Mesenchymal stem cell (in vitro differentiated cells and primary cell): ENCODE results near the gene ARHGAP15.

Experiments
- DNase-seq: peaks from one replicate; pipeline ENCODE4 v3.0.0-alpha.2; 2013
- H2AFZ ChIP-seq: one replicate; pipeline ENCODE4 v1.6.1; 2013; ENCODE audit warnings: low read depth, mild to moderate bottlenecking, control low read depth, inconsistent platforms, low read length, moderate library complexity
- H2AK5ac ChIP-seq: 2 replicates; pipeline ENCODE4 v1.6.1; 2013; ENCODE audit warnings: low read length, moderate library complexity, mild to moderate bottlenecking, inconsistent platforms; ENCODE audit not compliant: severe bottlenecking
- H2BK120ac ChIP-seq: one replicate; pipeline ENCODE4 v1.6.1; 2013; ENCODE audit warnings: low read depth, mild to moderate bottlenecking, inconsistent platforms, low read length, moderate library complexity
- H2BK12ac ChIP-seq, 2 experiments: one replicate each; pipeline ENCODE4 v1.6.1; 2013; ENCODE audit warnings: inconsistent platforms in 2 of 2, low read length in 2 of 2, mild to moderate bottlenecking in 2 of 2, moderate library complexity in 2 of 2, control low read depth in 1 of 2
- H2BK15ac ChIP-seq: one replicate; pipeline ENCODE4 v1.6.1; 2013; ENCODE audit warnings: mild to moderate bottlenecking, low read depth, inconsistent platforms; ENCODE audit not compliant: poor library complexity, severe bottlenecking
- H2BK5ac ChIP-seq: 2 replicates; pipeline ENCODE4 v1.6.1; 2013; ENCODE audit warnings: low read depth, mild to moderate bottlenecking, low read length, control low read depth, inconsistent platforms; ENCODE audit not compliant: poor library complexity, severe bottlenecking
- H3K14ac ChIP-seq, 2 experiments: one replicate each; pipeline ENCODE4 v1.6.1; 2013; ENCODE audit warnings: inconsistent platforms in 2 of 2, low read length in 2 of 2, control low read depth in 1 of 2, mild to moderate bottlenecking in 1 of 2, moderate library complexity in 1 of 2
- H3K18ac ChIP-seq, 2 experiments: one replicate each; pipeline ENCODE4 v1.6.1; 2013; ENCODE audit warnings: inconsistent platforms in 2 of 2, low read length in 2 of 2, control low read depth in 1 of 2, low read depth in 1 of 2, mild to moderate bottlenecking in 1 of 2
- H3K23ac ChIP-seq, 2 experiments: one replicate each; pipeline ENCODE4 v1.6.1; 2013; ENCODE audit warnings: inconsistent platforms in 2 of 2, low read length in 2 of 2, mild to moderate bottlenecking in 2 of 2, moderate library complexity in 2 of 2, control low read depth in 1 of 2
- H3K27ac ChIP-seq: 2 replicates; pipeline ENCODE4 v1.5.1; 2013; ENCODE audit warnings: mild to moderate bottlenecking, moderate library complexity, low read length, control low read depth, inconsistent platforms; ENCODE audit not compliant: poor library complexity, severe bottlenecking
- H3K27me3 ChIP-seq, 2 experiments: 2 replicates each; pipeline versions ENCODE4 v1.6.1 to v1.7.0; 2013; ENCODE audit warnings: low read length in 2 of 2, mild to moderate bottlenecking in 2 of 2, moderate library complexity in 2 of 2, control low read depth in 1 of 2, inconsistent platforms in 1 of 2; ENCODE audit not compliant: control insufficient read depth in 1 of 2, insufficient read depth in 1 of 2
- H3K36me3 ChIP-seq, 2 experiments: 2 replicates each; pipeline versions ENCODE4 v1.6.1 to v1.7.0; 2013; ENCODE audit warnings: low read length in 2 of 2, control low read depth in 1 of 2, inconsistent platforms in 1 of 2, low read depth in 1 of 2, mild to moderate bottlenecking in 1 of 2; ENCODE audit not compliant: insufficient read depth in 2 of 2, control insufficient read depth in 1 of 2
- H3K4ac ChIP-seq, 2 experiments: one replicate each; pipeline ENCODE4 v1.6.1; 2013; ENCODE audit warnings: inconsistent platforms in 2 of 2, low read length in 2 of 2, mild to moderate bottlenecking in 2 of 2, moderate library complexity in 2 of 2, control low read depth in 1 of 2, low read depth in 1 of 2
- H3K4me1 ChIP-seq: 2 replicates; pipeline ENCODE4 v1.6.1; 2013; ENCODE audit warnings: low read depth, low read length, control low read depth; ENCODE audit not compliant: control insufficient read depth, insufficient read depth
- H3K4me2 ChIP-seq: 2 replicates; pipeline ENCODE4 v1.6.1; 2013; ENCODE audit warnings: low read length, mild to moderate bottlenecking, inconsistent platforms; ENCODE audit not compliant: poor library complexity, severe bottlenecking
- H3K4me3 ChIP-seq, 2 experiments: 2 replicates each; pipeline versions ENCODE4 v1.5.1 to v1.7.0; 2013; ENCODE audit warnings: low read length in 2 of 2, mild to moderate bottlenecking in 2 of 2, control low read depth in 1 of 2, low read depth in 1 of 2; ENCODE audit not compliant: insufficient read depth in 1 of 2
- H3K79me1 ChIP-seq: replicated peaks from 2 replicates; pipeline ENCODE4 v1.6.1; 2013; ENCODE audit warnings: mild to moderate bottlenecking, control low read depth, low read length, inconsistent platforms; ENCODE audit not compliant: poor library complexity, severe bottlenecking
- H3K9ac ChIP-seq: 2 replicates; pipeline ENCODE4 v1.7.0; 2013; ENCODE audit warnings: mild to moderate bottlenecking, low read length, moderate library complexity
- H3K9me3 ChIP-seq: 2 replicates; pipeline ENCODE4 v1.7.0; 2013; ENCODE audit warnings: mild to moderate bottlenecking, low read length; ENCODE audit not compliant: control insufficient read depth
- H4K8ac ChIP-seq: one replicate; pipeline ENCODE4 v1.6.1; 2013; ENCODE audit warnings: inconsistent platforms, mild to moderate bottlenecking, low read length, moderate library complexity
- H4K91ac ChIP-seq: one replicate; pipeline ENCODE4 v1.6.1; 2013; ENCODE audit warnings: mild to moderate bottlenecking, low read length, inconsistent platforms
- WGBS: methylation state at CpG from one replicate; pipeline ENCODE4 v1.1.7; 2013; ENCODE audit warnings: mixed read lengths; 5-methylcytosine and 5-hydroxymethylcytosine counted together

The ARHGAP15 gene

GRCh38 chr2:143649226-143649740 is 520.1 kb downstream of the ARHGAP15 start:
- H4K8ac ChIP-seq, result no peak overlapping the region
- no peak overlapping the region for H3K27ac ChIP-seq
- H3K27me3 ChIP-seq, result no peaks in the 10 kb centered on the region
- no peak overlapping the region for H2BK5ac ChIP-seq
- H2AFZ ChIP-seq, result no peak overlapping the region
- H3K4ac ChIP-seq, result no peak overlapping the region
- no peak overlapping the region for H3K18ac ChIP-seq
- WGBS, result 96% methylated on average over 2 of the region's 4 CpGs
- H2BK15ac ChIP-seq, result no peak overlapping the region
- peaks cover 18% of the 10 kb centered on the region for H3K9me3 ChIP-seq
- no peak overlapping the region for H2BK120ac ChIP-seq
- no peak overlapping the region for H3K14ac ChIP-seq
- no peak overlapping the region for H3K4me2 ChIP-seq
- H3K9ac ChIP-seq, result no peak overlapping the region
- no peak overlapping the region for H2AK5ac ChIP-seq
- no peak overlapping the region for H3K4me3 ChIP-seq
- no peak overlapping the region for H4K91ac ChIP-seq
- H3K36me3 ChIP-seq, result no peaks in the 10 kb centered on the region
- H3K79me1 ChIP-seq, result no peaks in the 10 kb centered on the region
- H3K23ac ChIP-seq, result no peak overlapping the region
- H3K4me1 ChIP-seq, result no peaks in the 10 kb centered on the region
- DNase-seq, result no peak
- H2BK12ac ChIP-seq, result no peak overlapping the region

- Histone ChIP-seq H3K4me2 (no peak overlapping the region), H2BK120ac (no peak overlapping the region), H3K9me3 (peaks cover 18% of the 10 kb centered on the region), H3K4me1 (no peaks in the 10 kb centered on the region), H3K27ac (no peak overlapping the region), H2BK12ac (no peak overlapping the region), H3K23ac (no peak overlapping the region), H3K18ac (no peak overlapping the region), H2BK5ac (no peak overlapping the region), H4K91ac (no peak overlapping the region), H3K79me1 (no peaks in the 10 kb centered on the region), H3K14ac (no peak overlapping the region), H2AK5ac (no peak overlapping the region), H2AFZ (no peak overlapping the region), H3K4me3 (no peak overlapping the region), H3K36me3 (no peaks in the 10 kb centered on the region), H3K27me3 (no peaks in the 10 kb centered on the region), H3K9ac (no peak overlapping the region), H4K8ac (no peak overlapping the region), H2BK15ac (no peak overlapping the region), H3K4ac (no peak overlapping the region)
- DNase-seq, result no peak
Observed at GRCh38 chr2:143652692-143653091, 523.5 kb downstream of the ARHGAP15 start.

- H2BK120ac ChIP-seq, result no peak overlapping the region
- no peak overlapping the region for H3K9ac ChIP-seq
- no peaks in the 10 kb centered on the region for H3K27me3 ChIP-seq
- no peak overlapping the region for H3K27ac ChIP-seq
- H3K36me3 ChIP-seq, result no peaks in the 10 kb centered on the region
- no peak overlapping the region for H3K4me3 ChIP-seq
- H3K79me1 ChIP-seq, result no peaks in the 10 kb centered on the region
- no peak overlapping the region for H3K23ac ChIP-seq
- H3K4me1 ChIP-seq, result no peaks in the 10 kb centered on the region
- no peak overlapping the region for H3K4ac ChIP-seq
- no peak overlapping the region for H4K8ac ChIP-seq
- H2AFZ ChIP-seq, result no peak overlapping the region
- no peak overlapping the region for H3K4me2 ChIP-seq
- H3K18ac ChIP-seq, result no peak overlapping the region
- no peak overlapping the region for H2BK15ac ChIP-seq
- H3K9me3 ChIP-seq, result no peaks in the 10 kb centered on the region
- H3K14ac ChIP-seq, result no peak overlapping the region
- no peak overlapping the region for H2BK12ac ChIP-seq
- H4K91ac ChIP-seq, result no peak overlapping the region
- H2AK5ac ChIP-seq, result no peak overlapping the region
- no peak overlapping the region for H2BK5ac ChIP-seq
- no peak for DNase-seq
- 92% methylated on average over 2 of the region's 2 CpGs for WGBS
Observed at GRCh38 chr2:143668234-143668633, 539.0 kb downstream of the ARHGAP15 start.

- Histone ChIP-seq H3K4me1 (no peaks in the 10 kb centered on the region), H3K27me3 (no peaks in the 10 kb centered on the region), H3K4ac (no peak overlapping the region), H2BK120ac (no peak overlapping the region), H2AK5ac (no peak overlapping the region), H3K4me3 (no peak overlapping the region), H2BK5ac (no peak overlapping the region), H3K4me2 (no peak overlapping the region), H3K9me3 (no peaks in the 10 kb centered on the region), H3K14ac (no peak overlapping the region), H3K27ac (no peak overlapping the region), H3K36me3 (no peaks in the 10 kb centered on the region), H3K23ac (no peak overlapping the region), H3K18ac (no peak overlapping the region), H3K9ac (no peak overlapping the region), H2BK15ac (no peak overlapping the region), H2AFZ (no peak overlapping the region), H2BK12ac (no peak overlapping the region), H4K8ac (no peak overlapping the region), H4K91ac (no peak overlapping the region), H3K79me1 (no peaks in the 10 kb centered on the region)
- WGBS, result 100% methylated on average over 1 of the region's 2 CpGs
- DNase-seq, result no peak
Observed at GRCh38 chr2:143674051-143674450, 544.8 kb downstream of the ARHGAP15 start.
